ENCODE data around the gene DPYSL3. TPM values are rescaled to one million over a fixed set of nuclear protein-coding genes. Genes with fewer than 3 reads are reported as not detected.

The DPYSL3 gene
- total RNA-seq, 1 experiment from 2014 or later = 106 TPM

- Histone ChIP-seq H3K4me1 (no peaks in the 10 kb centered on the region), H3K36me3 (ENCODE audit: control insufficient read depth, insufficient read depth, low read length) (no peaks in the 10 kb centered on the region), H3K4me3 (ENCODE audit: low read depth, low read length) (no peak overlapping the region), H3K9me3 (no peaks in the 10 kb centered on the region), H3K27me3 (replicated peaks; ENCODE audit: control insufficient read depth, insufficient read depth, low read length) (no peaks in the 10 kb centered on the region)
- DNase-seq = no peak
- Mint-ChIP-seq H3K27ac (ENCODE audit: unreplicated experiment) (no peak overlapping the region), H3K4me1 (ENCODE audit: low read depth, unreplicated experiment) (no peaks in the 10 kb centered on the region), H3K27me3 (ENCODE audit: insufficient read depth, unreplicated experiment) (peaks cover 8% of the 10 kb centered on the region), H3K4me3 (ENCODE audit: unreplicated experiment) (no peak overlapping the region), H3K36me3 (ENCODE audit: insufficient read depth, unreplicated experiment) (no peaks in the 10 kb centered on the region), H3K9me3 (ENCODE audit: unreplicated experiment) (peaks cover 5% of the 10 kb centered on the region)
- BruUV-seq (replicated peaks) = no TSS peak
- intact Hi-C loops (cut with micrococcal nuclease; ENCODE audit: unreplicated experiment) = no loop called here
- no peak for TF ChIP-seq CTCF (IDR thresholded peaks at IDR 0.05; ENCODE audit: insufficient read depth in 1 of 2, low read depth in 1 of 2, low read length in 1 of 2, severe bottlenecking in 1 of 2, unreplicated experiment in 1 of 2)
- CTCF ChIA-PET = no interaction called here
- POLR2A ChIA-PET = no interaction called here
Observed at GRCh38 chr5:147523069-147523468, 13.2 kb upstream of the DPYSL3 start.

GRCh38 chr5:147522435-147522834 is 12.6 kb upstream of the DPYSL3 start:
- Histone ChIP-seq H3K9me3 (no peaks in the 10 kb centered on the region), H3K27me3 (replicated peaks; ENCODE audit: control insufficient read depth, insufficient read depth, low read length) (no peaks in the 10 kb centered on the region), H3K4me3 (ENCODE audit: low read depth, low read length) (no peak overlapping the region), H3K4me1 (no peaks in the 10 kb centered on the region), H3K36me3 (ENCODE audit: control insufficient read depth, insufficient read depth, low read length) (no peaks in the 10 kb centered on the region)
- no peak for TF ChIP-seq CTCF (IDR thresholded peaks at IDR 0.05; ENCODE audit: insufficient read depth in 1 of 2, low read depth in 1 of 2, low read length in 1 of 2, severe bottlenecking in 1 of 2, unreplicated experiment in 1 of 2)
- ChIA-PET POLR2A (no interaction called here), CTCF (no interaction called here)
- no peaks in the 10 kb centered on the region for H3K9me3 Mint-ChIP-seq (ENCODE audit: unreplicated experiment)
- no peak for DNase-seq
- H3K4me3 Mint-ChIP-seq (ENCODE audit: unreplicated experiment) = no peak overlapping the region
- intact Hi-C loops (cut with micrococcal nuclease; ENCODE audit: unreplicated experiment) = no loop called here
- BruUV-seq (replicated peaks) = no TSS peak
- no peaks in the 10 kb centered on the region for H3K36me3 Mint-ChIP-seq (ENCODE audit: insufficient read depth, unreplicated experiment)
- no peaks in the 10 kb centered on the region for H3K4me1 Mint-ChIP-seq (ENCODE audit: low read depth, unreplicated experiment)
- H3K27ac Mint-ChIP-seq (ENCODE audit: unreplicated experiment) = no peak overlapping the region
- peaks cover 8% of the 10 kb centered on the region for H3K27me3 Mint-ChIP-seq (ENCODE audit: insufficient read depth, unreplicated experiment)

- Mint-ChIP-seq H3K27me3 (ENCODE audit: insufficient read depth, unreplicated experiment) (peaks cover 13% of the 10 kb centered on the region), H3K4me1 (ENCODE audit: low read depth, unreplicated experiment) (no peaks in the 10 kb centered on the region), H3K4me3 (ENCODE audit: unreplicated experiment) (no peak overlapping the region), H3K36me3 (ENCODE audit: insufficient read depth, unreplicated experiment) (no peaks in the 10 kb centered on the region), H3K27ac (ENCODE audit: unreplicated experiment) (no peak overlapping the region), H3K9me3 (ENCODE audit: unreplicated experiment) (no peaks in the 10 kb centered on the region)
- peak in 1 of 2 experiments; percentile 16 for DNase-seq
- CTCF ChIA-PET = no interaction called here
- intact Hi-C loops (cut with micrococcal nuclease; ENCODE audit: unreplicated experiment) = no loop called here
- no peak for TF ChIP-seq CTCF (IDR thresholded peaks at IDR 0.05; ENCODE audit: insufficient read depth in 1 of 2, low read depth in 1 of 2, low read length in 1 of 2, severe bottlenecking in 1 of 2, unreplicated experiment in 1 of 2)
- Histone ChIP-seq H3K36me3 (ENCODE audit: control insufficient read depth, insufficient read depth, low read length) (no peaks in the 10 kb centered on the region), H3K4me3 (ENCODE audit: low read depth, low read length) (no peak overlapping the region), H3K4me1 (no peaks in the 10 kb centered on the region), H3K9me3 (no peaks in the 10 kb centered on the region), H3K27me3 (replicated peaks; ENCODE audit: control insufficient read depth, insufficient read depth, low read length) (no peaks in the 10 kb centered on the region)
- POLR2A ChIA-PET = no interaction called here
- no TSS peak for BruUV-seq (replicated peaks)
Observed at GRCh38 chr5:147520450-147520849, 10.6 kb upstream of the DPYSL3 start.

Measured in Caco-2 (cell line).